Hematopoietic multipotent progenitor cell treated with erythropoietin and hydrocortisone succinate and interleukin-3 and kit ligand, for 17 days (in vitro differentiated cells): ENCODE results near the gene NTM.

ENCODE experiments used
- DNase-seq: peaks from one replicate; pipeline ENCODE4 v3.0.0-alpha.2; 2015; ENCODE audit warnings: low spot score

NTM gene

DNA sequence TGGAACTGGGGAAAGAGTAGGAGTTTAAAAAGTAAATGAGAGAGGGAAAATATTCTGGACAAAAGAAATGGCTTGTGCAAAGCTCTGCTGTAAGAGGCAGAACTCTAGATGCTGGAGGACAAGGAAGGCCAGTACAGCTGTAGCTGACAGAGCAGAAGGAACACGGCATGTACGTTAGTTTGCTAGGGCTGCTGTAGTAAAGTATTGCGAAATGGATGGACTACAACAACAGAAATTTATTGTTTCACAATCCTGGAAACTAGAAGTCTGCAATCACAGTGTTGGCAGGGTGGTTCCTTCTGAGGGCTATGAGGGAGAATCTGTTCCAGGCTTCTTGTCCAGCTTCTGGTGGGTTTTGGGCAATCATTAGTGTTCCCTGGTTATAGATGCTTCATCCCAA, 454.4 kb downstream of the NTM start:
- DNase-seq = no peak

DNA sequence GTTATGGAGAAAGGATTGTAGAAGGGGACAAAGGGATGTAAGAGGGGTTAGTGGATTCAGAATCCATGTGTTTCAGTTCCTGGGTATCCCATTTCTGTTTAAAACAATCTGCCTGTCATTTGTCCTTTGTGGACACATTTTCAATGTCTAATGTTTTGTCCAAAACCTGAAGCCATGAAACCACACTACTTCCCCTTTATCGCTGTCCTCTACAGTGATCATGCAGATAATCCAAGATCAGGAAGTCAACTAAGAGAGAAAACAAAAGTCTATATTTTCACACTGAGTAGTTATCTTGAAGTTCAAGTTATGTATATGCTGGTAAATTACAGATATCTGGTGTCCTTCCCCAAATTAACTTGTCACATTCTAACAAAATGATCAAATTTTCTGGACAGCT, 457.0 kb downstream of the NTM start:
- DNase-seq = no peak

DNA sequence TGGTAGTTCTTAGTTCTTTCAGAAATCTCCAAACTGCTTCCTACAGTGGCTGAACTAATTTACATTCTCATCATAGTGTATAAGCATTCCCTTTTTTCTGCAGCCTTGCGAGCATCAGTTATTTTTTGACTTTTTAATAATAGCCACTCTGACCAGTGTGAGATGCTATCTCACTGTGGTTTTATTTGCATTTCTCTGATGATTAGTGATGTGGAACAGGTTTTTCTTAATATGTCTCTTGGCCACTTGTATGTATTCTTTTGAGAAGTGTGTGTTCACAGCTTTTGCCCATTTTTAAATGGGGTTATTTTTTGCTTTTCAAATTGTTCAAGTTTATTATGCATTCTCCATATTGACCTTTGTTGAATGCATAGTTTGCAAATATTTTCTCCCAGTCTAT, 459.3 kb downstream of the NTM start:
- no peak for DNase-seq

DNA sequence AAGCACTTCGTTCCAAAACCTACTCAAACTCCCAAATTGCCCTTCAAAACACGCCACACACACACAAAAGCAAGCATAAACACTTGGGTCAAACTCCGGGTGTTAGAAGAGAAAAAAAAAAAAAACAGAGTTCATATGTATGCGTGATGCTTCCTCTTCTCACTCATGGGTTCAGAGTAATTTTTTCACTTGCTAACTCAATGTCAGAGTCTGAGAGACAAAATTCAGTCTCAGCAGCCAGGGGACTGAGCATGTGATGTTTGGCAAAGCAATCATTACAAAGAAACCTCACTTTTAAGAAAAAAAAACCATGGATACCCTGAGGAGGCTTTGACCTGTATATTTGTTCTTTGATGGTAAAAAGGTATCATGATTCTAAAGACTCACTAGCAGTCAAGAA, 461.7 kb downstream of the NTM start:
- no peak for DNase-seq

- no peak for DNase-seq
Measured at GRCh38 chr11:131833366-131833765, 463.0 kb downstream of the NTM start.

GRCh38 chr11:131837562-131837961, 467.1 kb downstream of the NTM start:
- no peak for DNase-seq

DNA sequence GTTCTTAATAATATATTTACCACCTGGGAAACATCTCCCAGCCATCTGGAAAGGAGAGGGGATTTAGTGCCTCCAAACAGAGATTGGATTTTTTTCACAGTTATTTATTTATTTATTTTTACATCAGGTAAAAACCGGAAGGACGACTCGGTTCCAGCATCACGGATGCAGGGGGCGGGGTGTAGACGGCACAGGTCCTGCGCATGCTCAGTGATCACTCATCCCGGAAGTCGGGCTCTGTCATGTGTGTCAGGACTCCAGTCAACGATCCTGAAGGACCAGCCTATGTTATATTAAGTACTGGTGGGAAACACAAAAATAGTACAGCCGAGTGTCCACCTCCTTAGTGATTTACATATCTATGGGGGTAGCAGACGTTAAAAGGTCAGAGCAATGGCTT, 467.6 kb downstream of the NTM start:
- no peak for DNase-seq

GRCh38 chr11:131839326-131839725, 468.9 kb downstream of the NTM start:
- DNase-seq = no peak

DNA sequence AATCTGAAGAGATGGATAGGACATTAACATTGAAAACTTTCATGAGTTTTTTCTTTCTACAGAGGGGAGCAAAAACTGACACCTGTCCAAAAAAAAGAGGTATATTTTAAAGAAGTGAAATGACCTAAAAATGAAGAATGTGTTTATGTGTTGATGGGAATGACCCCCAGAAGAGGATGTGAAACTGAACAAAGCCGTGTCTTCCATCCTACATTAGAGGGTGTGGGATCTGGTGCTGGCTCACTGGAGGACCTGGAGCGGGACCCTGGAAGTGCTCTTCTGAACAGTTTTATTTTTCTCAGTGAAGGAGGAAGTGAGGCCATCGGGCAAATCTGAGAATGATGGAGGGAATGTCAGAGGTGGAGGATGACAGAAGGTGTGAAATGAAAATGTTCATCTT, 470.1 kb downstream of the NTM start:
- DNase-seq = no peak

DNA sequence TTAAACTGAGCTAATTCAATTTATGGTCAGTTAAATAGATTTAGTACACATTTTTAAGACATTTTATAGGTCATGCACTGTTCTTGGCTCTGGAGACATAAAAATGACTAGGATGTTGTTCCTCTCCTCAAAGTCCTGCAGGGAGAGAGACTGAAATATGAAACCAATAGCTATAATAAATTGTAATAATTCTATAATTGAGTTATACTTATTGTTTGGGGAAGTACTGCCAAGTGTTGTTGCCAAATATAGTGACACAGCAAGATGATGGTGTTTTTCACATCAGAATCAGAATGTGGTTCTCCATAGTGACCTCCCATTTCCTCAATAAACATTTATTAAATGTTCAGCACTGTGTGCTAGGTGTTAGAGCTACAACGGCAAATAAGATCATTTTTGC, 470.6 kb downstream of the NTM start:
- no peak for DNase-seq

GRCh38 chr11:131841925-131842635, 471.7 kb downstream of the NTM start:
- no peak for DNase-seq

DNA sequence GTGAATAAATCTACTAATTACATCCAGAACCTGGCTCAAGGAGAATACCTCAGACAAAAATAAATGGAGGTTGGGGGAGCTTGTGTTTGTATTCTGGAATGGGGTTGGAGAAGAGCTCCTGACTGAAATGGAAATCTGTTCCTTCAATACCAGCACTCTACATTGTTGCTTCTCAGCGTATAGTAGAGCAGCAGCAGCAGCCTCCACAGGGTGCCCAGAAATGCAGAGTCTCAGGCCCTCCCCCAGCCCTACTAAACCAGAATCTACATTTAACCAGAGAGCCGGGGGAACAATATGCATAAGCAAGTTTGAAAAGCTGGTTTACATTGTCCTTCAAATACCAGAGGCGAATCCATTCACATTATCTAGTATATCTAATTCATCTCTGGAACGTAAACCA, 474.8 kb downstream of the NTM start:
- no peak for DNase-seq

GRCh38 chr11:131849485-131849884, 479.1 kb downstream of the NTM start:
- DNase-seq = no peak

- no peak for DNase-seq
Measured at GRCh38 chr11:131850507-131850906, 480.1 kb downstream of the NTM start.

DNA sequence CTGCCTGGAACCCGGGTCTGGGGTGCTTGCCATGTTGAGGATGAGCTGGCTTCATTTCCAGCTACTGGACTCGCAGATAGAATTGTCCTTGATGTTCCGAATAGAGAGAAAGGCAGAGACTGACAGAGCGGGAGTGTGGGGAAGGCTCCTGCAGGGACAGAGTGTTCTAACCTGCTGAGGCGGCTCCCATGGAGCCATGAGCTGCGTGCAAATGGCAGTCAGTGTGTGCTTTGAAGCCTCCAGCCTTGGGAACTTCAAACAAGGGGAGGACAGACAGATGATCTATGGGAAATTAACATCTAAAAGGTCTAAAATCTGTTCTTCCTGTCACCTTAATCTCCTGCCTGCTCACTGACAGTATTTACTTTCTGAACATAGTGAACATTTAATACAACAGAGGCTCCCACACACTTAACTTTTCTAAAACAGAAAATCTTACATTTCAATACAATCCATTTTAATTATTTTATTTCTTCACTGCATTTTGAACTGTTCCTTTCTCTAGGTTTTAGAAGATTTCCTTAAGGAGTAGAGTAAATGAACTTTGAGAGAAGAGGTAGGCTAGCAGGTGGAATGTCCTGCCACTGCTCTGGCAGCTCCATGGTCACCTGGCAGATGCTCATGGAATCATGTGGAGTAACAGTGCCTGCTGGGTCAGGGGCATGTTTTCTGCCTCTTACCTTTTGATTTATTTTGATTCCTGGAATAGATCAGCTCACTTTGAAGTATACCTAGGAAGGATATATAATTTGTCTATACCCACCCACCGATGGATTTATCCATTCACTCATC, 481.7 kb downstream of the NTM start:
- DNase-seq = no peak

GRCh38 chr11:131852757-131853156, 482.3 kb downstream of the NTM start:
- DNase-seq = no peak

GRCh38 chr11:131854391-131854790, 484.0 kb downstream of the NTM start:
- no peak for DNase-seq

DNA sequence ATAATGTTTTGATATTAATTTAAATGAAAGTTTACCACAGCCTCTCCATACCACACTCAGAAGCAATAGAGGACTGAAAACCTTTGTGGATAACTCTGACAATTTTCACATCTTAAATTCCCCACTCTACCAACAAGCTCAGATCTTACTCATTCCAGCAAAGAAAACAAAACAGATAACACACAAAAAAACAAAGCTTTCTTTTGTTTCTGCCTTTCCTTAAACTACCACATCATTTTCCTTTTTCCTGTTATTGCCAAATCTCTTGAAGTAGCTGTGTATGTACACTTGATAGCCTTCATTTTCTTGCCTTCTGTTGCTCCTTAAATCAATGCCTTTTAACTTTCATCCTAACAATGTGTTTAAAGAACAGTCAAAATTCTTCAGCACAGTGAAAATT, 484.9 kb downstream of the NTM start:
- no peak for DNase-seq

DNA sequence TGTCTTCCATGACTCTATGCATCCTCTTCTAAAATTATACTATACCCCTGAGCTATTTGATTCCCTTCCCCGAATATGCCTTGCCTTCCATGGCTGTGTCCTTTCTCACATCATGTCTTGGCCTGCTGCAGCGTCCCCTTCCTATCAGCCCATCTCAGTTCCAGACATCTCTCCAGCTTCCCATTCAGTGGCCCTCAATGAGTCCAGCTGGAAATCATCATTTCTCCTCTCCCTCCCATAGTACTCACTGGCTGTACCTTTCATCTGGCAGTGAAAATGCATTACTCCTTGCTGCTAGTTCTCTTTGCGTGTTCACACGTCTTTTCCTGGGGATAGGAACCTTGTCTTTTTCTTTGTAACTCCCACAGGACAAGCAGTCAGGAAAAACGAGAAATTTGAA, 486.8 kb downstream of the NTM start:
- DNase-seq = no peak

DNA sequence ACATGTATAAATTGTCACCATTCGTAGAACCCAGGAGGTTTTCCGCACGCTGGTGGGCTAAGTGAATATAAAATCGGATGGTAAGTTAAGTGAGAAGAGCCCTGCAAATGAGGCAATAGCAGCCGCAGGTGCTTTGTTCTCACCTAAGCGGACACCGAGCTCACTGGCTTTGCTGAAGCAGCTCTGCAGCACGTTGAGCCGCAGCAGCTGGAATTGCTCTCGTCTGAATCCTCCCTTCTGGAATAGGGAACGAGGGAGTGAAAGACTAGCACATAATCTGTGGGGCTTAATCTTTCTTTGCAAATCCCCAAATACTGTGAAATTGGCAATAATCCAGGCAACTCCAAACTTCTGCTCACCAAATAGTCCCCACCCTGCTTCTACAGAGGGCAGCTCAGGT, 488.1 kb downstream of the NTM start:
- no peak for DNase-seq

GRCh38 chr11:131859538-131860210, 489.3 kb downstream of the NTM start:
- DNase-seq = no peak

GRCh38 chr11:131864228-131864627, 493.8 kb downstream of the NTM start:
- DNase-seq = no peak

DNA sequence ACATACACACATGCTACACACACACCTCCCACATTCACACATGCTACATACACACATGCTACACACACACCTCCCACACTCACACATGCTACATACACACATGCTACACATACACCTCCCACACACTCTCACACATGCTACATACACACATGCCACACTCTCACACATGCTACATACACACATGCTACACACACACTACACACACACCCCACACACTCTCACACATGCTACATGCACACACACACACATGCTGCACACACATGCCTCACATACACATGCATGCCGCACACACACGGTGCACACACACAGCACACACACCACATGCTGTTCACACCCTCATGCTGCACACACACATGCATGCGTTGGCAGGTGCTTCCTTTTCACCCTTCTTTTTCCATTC, 495.4 kb downstream of the NTM start:
- DNase-seq = no peak
